GM12878 (cell line): Measurements from ENCODE around the gene ZDHHC17.

Source experiments
- CHD2 ChIP-seq: IDR thresholded peaks from 2 replicates; pipeline ENCODE4 v1.6.1; 2011; ENCODE audit warnings: low read depth, low read length, improper control_type of control experiment, borderline replicate concordance
- HCFC1 ChIP-seq: fragments of 150-350 bp; IDR thresholded peaks from 2 replicates; pipeline ENCODE4 v1.6.1; 2014; ENCODE audit warnings: low read length
- JUNB ChIP-seq: IDR thresholded peaks from 2 replicates; pipeline ENCODE4 v1.6.1; 2016; ENCODE audit warnings: antibody characterized with exemption, mild to moderate bottlenecking
- MTA3 ChIP-seq: IDR thresholded peaks from 2 replicates; pipeline ENCODE4 v1.6.1; 2012; ENCODE audit warnings: low read length, inconsistent platforms, borderline replicate concordance
- PRDM15 ChIP-seq: fragments of 450-650 bp; formaldehyde crosslinking; IDR thresholded peaks from 2 replicates; pipeline ENCODE4 v1.4.0; 2020; ENCODE audit warnings: mild to moderate bottlenecking, moderate library complexity
- SUZ12 ChIP-seq: fragments of 200-600 bp; sonication (generic); IDR thresholded peaks from one replicate; pipeline ENCODE4 v1.6.1; 2018; ENCODE audit warnings: antibody characterized with exemption, mild to moderate bottlenecking; ENCODE audit not compliant: unreplicated experiment
- TARDBP ChIP-seq: IDR thresholded peaks from 2 replicates; pipeline ENCODE4 v1.6.1; 2016; ENCODE audit warnings: borderline replicate concordance
- TF ChIP-seq, protein P1 (sequence below), 3 experiments: IDR thresholded peaks in 2 of 3; conservative IDR thresholded peaks in 1 of 3; 2 replicates each; pipeline ENCODE4 v1.5.1; 2011; ENCODE audit warnings: low read depth in 3 of 3, low read length in 3 of 3, mild to moderate bottlenecking in 3 of 3, control low read depth in 2 of 3, moderate library complexity in 2 of 3, inconsistent platforms in 1 of 3, mixed read lengths in 1 of 3; ENCODE audit not compliant: control insufficient read depth in 2 of 3, insufficient read depth in 1 of 3; ENCODE audit errors: extremely low read depth in 1 of 3

GRCh38 chr12:76813972-76814371 is 50.1 kb downstream of the ZDHHC17 start:
- TF ChIP-seq SUZ12: no peak
- TF ChIP-seq PRDM15 (CRISPR knock-in tag): no peak
- TF ChIP-seq MTA3: no peak
- no peak for TF ChIP-seq TARDBP
- TF ChIP-seq, protein P1, sequence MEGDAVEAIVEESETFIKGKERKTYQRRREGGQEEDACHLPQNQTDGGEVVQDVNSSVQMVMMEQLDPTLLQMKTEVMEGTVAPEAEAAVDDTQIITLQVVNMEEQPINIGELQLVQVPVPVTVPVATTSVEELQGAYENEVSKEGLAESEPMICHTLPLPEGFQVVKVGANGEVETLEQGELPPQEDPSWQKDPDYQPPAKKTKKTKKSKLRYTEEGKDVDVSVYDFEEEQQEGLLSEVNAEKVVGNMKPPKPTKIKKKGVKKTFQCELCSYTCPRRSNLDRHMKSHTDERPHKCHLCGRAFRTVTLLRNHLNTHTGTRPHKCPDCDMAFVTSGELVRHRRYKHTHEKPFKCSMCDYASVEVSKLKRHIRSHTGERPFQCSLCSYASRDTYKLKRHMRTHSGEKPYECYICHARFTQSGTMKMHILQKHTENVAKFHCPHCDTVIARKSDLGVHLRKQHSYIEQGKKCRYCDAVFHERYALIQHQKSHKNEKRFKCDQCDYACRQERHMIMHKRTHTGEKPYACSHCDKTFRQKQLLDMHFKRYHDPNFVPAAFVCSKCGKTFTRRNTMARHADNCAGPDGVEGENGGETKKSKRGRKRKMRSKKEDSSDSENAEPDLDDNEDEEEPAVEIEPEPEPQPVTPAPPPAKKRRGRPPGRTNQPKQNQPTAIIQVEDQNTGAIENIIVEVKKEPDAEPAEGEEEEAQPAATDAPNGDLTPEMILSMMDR (IDR thresholded peaks at IDR 0.05 in 2 of 3, conservative IDR thresholded peaks at IDR 0.05 in 1 of 3; ENCODE audit: control insufficient read depth in 2 of 3, extremely low read depth in 1 of 3, insufficient read depth in 1 of 3, low read depth in 3 of 3, low read length in 3 of 3): no peak
- TF ChIP-seq CHD2: no peak
- no peak for TF ChIP-seq HCFC1
- TF ChIP-seq JUNB: no peak
